ENCODE measurements around the gene CRY2.

CRY2 gene

GRCh38 chr11:45848654-45849081 lies 1.4 kb downstream of the CRY2 start:
- no peak for DNase-seq

GRCh38 chr11:45850446-45850845 lies 3.2 kb downstream of the CRY2 start:
- DNase-seq, result no peak

- DNase-seq, result no peak
Observed at GRCh38 chr11:45851228-45851627, 4.0 kb downstream of the CRY2 start.

GRCh38 chr11:45852018-45852711 lies 4.9 kb downstream of the CRY2 start:
- DNase-seq, result no peak

- no peak for DNase-seq
Observed at GRCh38 chr11:45852712-45853101, 5.4 kb downstream of the CRY2 start.

GRCh38 chr11:45853332-45854219 lies 6.3 kb downstream of the CRY2 start:
- no peak for DNase-seq

GRCh38 chr11:45855308-45855707 lies 8.0 kb downstream of the CRY2 start:
- DNase-seq, result no peak

- DNase-seq, result no peak
Observed at GRCh38 chr11:45856044-45856468, 8.8 kb downstream of the CRY2 start.

GRCh38 chr11:45857961-45858474 lies 10.7 kb downstream of the CRY2 start:
- DNase-seq, result peak; percentile 53

GRCh38 chr11:45858751-45859398 lies 11.6 kb downstream of the CRY2 start:
- DNase-seq, result no peak

GRCh38 chr11:45859661-45860140 lies 12.4 kb downstream of the CRY2 start:
- peak; percentile 86 for DNase-seq

GRCh38 chr11:45860348-45860747 lies 13.1 kb downstream of the CRY2 start:
- DNase-seq, result no peak

- DNase-seq, result no peak
Observed at GRCh38 chr11:45860764-45861510, 13.7 kb downstream of the CRY2 start.

GRCh38 chr11:45864041-45864440 lies 16.8 kb downstream of the CRY2 start:
- DNase-seq, result no peak

- DNase-seq, result no peak
Observed at GRCh38 chr11:45869551-45869950, 22.3 kb downstream of the CRY2 start.

GRCh38 chr11:45870706-45871105 lies 23.4 kb downstream of the CRY2 start:
- no peak for DNase-seq

- DNase-seq, result no peak
Observed at GRCh38 chr11:45871638-45872037, 24.4 kb downstream of the CRY2 start.

- DNase-seq, result peak; percentile 70
Observed at GRCh38 chr11:45872651-45873356, 25.5 kb downstream of the CRY2 start.

- no peak for DNase-seq
Observed at GRCh38 chr11:45876401-45876800, 29.1 kb downstream of the CRY2 start.

- DNase-seq, result no peak
Observed at GRCh38 chr11:45877221-45877620, 29.9 kb downstream of the CRY2 start.

- no peak for DNase-seq
Observed at GRCh38 chr11:45877845-45878244, 30.6 kb downstream of the CRY2 start.
